ENCODE data around the gene OLA1. TPM values are rescaled to one million over a fixed set of nuclear protein-coding genes. Genes with fewer than 3 reads are reported as not detected.

Gene OLA1
- total RNA-seq, 2 experiments from 2014 or later, result 143 to 154 TPM

DNA sequence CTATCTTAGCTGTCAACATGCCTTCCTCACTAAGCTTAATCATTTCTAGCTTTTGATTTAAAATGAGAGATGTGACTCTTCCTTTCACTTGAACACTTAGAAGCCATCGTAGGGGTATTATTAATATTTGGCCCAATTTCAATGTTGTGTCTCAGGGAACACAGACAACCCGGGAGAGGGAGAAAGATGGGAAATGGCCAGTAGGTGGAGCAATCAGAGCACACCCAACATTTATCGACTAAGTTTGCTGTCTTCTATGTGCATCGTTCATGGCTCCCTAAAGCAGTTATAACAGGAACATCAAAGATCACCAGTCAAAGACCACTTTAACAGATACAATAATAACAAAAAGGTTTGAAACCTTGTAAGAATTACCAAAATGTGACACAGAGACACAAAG, 110.2 kb downstream of the OLA1 start:
- CTCF ChIA-PET, result no interaction called here
- POLR2A ChIA-PET, result no interaction called here

DNA sequence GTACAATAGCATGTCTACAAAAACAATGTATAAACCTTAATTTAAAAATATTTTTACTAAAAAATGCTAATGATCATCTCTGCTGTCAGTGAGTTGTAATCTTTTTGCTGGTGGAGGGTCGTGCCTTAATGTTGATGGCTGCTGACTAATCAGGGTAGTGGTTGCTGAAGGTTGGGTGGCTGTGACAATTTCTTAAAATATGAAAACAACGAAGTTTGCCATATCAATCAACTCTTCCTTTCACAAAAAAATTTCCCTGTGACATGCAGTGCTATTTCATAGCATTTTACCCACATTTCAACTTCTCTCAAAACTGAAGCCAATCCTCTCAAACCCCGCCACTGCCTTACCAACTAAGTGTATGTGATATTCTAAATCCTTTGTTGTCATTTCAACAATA, 112.4 kb downstream of the OLA1 start:
- POLR2A ChIA-PET, result no interaction called here

DNA sequence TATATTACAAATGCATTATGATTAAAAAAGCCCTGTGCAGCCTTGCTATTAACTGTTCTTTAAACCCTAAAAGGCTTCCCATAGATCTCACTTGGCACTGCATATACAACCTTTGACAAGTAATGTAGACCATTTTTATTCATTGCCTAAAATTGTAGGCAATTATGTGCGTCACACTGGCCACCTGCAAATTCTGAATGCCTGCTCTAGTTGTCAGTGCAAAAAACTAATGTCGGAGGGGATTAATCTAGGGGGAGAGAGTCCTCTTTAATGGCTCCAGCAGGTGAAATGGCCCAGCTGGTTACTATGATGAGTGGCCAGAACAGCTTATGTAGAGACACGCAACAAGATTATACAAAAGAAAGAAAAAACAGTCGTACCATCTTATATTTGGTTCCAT, 123.2 kb downstream of the OLA1 start:
- POLR2A ChIA-PET, result no interaction called here
- CTCF ChIA-PET, result no interaction called here

More for the DNA sequence above, 112.4 kb downstream of the OLA1 start:
- CTCF ChIA-PET, result no interaction called here

DNA sequence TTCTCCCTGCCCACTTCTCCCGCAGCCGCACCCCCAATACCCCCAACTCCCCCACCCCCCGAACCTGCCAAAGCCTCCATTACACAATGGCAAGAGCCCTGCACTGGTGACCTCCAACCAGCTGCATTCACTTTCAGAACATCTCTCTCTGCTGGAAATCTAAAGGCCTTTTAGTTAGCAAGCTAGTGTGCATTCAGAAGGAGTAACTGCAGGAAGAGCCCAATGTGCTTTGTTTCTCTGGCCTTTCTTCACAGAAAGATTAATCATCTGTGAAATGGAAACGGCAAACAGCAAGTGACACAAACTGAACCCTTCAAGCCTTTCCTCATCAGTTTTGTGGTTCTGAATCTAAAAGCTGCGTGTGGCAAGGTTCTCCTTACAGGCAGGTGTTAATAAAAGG, 124.2 kb downstream of the OLA1 start:
- POLR2A ChIA-PET, result no interaction called here
- CTCF ChIA-PET, result no interaction called here

DNA sequence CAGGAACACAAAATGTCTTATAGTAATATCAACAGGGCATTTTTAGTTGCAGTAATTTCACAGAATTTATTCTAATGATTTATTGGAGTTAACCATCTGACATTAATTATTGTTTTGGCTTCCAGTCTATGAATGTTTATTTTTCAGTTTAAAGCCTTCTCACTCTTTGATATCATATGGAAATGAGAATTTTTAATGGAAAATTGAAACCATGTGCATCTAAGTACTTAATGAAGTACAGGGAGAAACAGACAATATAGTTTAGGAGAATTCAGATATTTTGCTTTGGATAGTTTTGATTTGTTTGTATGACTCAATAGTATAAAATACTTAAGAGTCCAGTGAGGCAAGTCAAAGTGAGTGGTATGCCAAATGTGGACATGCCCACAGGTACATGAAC, 126.1 kb downstream of the OLA1 start:
- ChIA-PET POLR2A (no interaction called here), CTCF (no interaction called here)

DNA sequence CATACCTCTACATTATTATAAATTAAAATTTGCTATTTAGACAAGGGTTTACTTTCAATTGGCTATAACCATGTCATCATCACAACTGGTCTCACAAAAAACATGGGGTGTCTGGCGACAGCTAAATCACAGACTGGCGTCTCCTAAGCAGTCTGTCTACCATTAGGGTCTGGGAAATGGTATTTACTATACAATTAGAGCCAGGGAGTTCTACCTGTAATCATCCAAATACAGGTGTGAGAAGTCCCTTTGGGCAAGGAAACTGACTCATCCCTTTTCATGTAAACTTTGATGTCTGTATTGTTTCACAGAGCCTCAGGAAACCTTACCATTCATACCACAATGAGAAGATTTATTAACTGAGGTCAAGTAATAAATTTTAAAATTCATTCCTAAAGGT, 126.7 kb downstream of the OLA1 start:
- ChIA-PET CTCF (no interaction called here), POLR2A (no interaction called here)

DNA sequence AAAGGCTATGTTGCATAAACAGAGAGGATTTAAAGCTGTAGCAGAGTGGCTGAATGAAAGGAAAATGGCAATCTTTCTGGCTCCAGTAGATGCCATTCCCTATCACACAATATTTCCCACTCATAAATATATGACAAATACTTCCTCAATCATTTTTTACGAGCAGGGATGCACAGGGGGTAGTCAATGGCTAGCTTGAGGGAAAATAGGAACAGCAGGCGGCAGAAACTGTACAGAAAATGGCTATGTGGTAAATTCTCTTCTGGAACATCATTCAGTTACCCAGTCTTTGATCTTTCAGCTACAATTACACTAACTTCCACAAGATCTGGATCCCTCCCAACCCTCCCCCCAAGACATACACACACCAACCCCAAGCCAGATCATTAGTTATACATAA, 127.2 kb downstream of the OLA1 start:
- ChIA-PET CTCF (no interaction called here), POLR2A (no interaction called here)

DNA sequence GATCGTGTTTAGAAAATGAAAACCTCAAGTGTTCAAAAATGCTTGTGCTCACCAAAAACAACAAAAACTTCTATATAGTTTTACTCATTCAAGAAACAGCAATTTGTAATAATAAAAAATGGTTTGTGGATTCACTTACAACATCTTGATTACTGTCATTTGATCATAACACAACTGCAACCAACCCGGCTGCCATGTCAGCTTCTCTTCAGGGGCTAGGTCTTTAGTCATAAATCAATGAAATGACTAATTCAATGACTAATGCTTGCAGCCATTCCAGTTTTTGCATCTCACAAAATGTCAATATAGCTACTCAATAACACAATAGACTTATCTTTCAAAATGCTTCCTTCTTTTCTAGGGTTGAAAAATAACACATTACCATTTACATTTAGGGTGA, 128.0 kb downstream of the OLA1 start:
- POLR2A ChIA-PET, result no interaction called here
- CTCF ChIA-PET, result no interaction called here

DNA sequence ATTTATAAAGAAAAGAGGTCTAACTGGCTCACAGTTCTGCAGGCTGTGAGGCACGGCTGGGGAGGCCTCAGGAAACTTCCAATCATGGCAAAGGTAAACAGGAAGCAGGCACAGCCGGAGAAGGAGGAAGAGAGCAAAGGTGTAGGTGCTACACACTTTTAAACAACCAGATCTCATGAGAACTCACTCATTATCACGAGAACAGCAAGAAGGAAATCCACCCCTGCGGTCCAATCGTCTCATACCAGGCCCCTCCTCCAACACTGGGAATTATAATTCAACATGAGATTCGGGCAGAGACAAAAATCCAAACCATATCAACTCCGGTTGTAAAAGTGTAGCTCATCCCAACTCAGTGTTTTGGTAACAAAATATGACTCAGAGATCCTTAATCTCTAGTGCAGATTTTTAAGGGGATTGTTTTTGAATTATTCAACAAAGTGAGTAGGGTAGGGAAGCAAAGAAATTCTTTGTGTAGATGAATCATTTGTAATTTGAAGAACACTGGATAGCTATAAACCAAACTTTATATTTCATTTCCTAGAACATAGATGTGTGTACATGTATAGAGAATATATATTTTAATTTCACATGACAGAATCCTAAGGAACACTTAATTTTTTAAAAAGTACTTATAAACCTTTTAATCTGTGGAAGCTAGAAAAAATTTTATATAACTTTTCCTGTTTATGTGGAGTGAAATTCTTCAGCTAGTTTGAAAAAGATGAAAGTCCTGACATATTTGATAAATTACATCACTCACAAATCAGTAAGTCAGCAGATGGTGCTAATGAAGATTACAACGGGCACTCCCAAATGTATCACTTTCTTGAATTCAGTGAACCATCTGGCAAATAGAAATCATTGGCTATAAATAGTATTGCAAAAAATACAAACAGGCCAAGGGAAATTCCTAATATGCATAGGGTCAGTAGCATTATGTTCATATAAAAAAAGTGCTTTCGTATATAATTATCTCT, 130.1 kb downstream of the OLA1 start:
- ChIA-PET CTCF (no interaction called here), POLR2A (interaction anchor here (0.6 kb wide), 1 partner anchor 8 kb away, joined by 6 read pairs; no protein-coding TSS in a partner anchor)

DNA sequence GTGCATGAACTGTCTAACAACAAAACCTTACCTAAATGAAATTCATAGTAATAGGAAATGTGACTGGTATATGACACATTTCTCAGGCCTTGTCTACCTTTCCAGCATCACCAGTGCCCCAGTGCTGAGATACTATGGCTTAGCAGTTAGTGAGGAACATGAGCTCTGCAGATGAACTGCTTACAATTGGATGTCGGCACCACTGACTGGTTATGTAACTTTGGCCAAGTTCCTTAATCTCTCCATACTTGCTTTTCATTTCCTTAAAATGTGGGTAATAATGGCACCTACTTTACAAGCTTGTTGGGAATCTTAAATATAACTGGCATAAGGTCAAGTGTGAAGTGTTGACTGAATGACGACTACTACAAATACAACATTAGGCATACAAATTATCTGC, 136.3 kb downstream of the OLA1 start:
- POLR2A ChIA-PET, result no interaction called here
- CTCF ChIA-PET, result no interaction called here

DNA sequence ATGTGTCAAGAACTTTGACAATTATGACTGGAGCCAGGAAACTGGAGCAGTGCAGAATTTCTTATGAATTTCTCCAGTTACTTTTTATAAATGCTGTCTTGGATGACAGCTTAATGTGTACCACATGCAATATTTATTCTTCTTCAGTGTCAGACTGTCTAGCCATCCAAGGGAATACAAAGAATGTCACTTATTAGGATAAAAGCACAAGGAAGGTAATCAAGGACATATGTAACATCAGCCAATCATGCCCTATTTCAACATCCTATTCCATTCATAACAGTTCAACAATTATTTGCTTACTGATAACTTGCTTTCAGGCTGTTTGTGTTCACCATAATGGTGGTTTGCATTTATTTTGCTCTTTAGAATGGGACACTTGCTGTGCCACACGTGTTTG, 139.8 kb downstream of the OLA1 start:
- POLR2A ChIA-PET, result no interaction called here

DNA sequence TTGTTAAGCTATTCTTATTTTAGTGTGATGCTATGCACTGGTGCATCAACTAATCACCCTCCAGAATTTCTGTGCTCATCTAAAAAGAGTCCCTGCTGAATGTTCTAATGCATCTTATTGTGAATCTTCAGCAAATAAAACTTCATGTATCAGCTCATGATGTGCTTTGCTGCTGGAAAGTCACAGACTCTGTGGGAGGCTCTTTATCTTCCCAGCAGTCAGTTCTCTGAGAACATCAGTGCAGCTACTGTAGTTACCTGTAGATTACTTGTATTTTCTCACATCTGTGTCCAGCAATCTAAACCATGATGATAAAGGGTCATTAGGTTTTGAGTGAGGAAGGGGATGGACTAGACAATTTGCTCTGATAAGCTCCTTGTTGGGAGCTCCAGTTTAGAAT, 141.6 kb downstream of the OLA1 start:
- CTCF ChIA-PET, result interaction anchor here (0.6 kb wide), 1 partner anchor 1030 kb away, joined by 4 read pairs; no protein-coding TSS in a partner anchor
- POLR2A ChIA-PET, result no interaction called here

More for the DNA sequence above, 139.8 kb downstream of the OLA1 start:
- CTCF ChIA-PET, result no interaction called here

DNA sequence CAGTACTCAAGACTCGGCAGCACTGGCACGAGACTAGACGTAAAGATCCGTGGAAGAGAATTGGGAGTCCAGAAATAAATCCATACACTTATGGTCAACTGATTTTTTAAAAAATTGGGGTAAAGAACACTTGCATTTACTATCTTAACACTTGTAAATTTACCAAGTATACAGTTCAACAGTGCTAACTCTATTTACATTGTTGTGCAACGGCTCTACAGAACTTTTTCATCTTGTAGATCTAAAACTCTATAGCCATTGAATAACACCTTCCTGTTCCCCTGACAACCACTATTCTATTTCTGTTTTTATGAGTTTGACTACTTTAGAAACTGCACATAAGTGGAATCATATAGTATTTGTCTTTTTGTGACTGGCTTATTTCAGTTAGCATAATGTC, 153.8 kb downstream of the OLA1 start:
- CTCF ChIA-PET, result no interaction called here
- POLR2A ChIA-PET, result no interaction called here

DNA sequence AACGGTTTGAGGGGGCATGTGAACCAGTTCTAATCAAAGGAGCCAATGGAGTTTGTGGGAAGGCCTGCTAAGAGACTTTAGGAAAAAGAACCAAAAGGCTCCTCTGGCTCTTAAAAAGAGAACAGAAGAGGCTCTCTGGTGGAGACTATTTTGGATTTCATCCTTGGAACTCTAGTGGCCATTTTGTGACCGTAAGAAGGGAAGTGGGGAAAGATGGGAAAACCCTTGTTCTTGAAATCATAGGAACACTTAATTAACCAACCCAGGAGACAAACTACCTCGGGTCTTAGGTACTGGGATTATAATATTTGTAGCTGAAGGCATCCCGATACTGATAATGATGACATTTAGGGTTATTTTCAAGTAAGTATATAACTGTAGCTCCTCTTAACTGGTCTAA, 157.9 kb downstream of the OLA1 start:
- ChIA-PET CTCF (no interaction called here), POLR2A (no interaction called here)

DNA sequence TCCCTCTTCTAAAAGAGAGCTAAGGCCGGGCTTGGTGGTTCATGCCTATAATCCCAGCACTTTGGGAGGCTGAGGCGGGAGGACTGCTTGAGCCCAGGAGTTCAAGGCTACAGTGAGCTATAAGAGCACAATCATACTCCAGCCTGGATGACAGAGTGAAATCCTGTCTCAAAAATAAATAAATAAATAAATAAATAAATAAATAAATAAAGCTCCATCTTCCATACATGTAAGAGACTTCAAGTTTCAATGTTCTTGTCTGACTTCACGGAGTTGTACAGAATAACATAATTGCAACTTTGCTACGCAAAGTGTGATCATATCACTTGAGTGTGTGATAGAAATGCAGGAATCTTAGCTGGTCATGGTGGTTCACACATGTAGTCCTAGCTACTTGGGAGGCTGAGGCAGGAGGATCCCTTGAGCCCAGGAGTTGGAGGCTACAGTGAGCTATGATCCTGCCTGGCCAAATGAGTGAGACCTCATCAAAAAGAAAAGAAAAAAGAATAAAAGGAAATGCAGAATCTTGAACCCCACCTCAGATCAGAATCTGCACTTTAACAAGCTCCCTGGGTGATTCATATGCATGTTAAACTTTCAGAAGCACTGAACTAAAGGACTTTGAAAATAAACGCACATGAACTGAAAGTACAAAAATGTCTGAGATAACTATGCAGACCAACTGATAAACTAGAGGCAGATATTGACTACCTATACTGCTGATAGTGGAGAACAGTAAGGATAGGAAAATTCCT, 159.4 kb downstream of the OLA1 start:
- POLR2A ChIA-PET, result no interaction called here
- CTCF ChIA-PET, result no interaction called here

DNA sequence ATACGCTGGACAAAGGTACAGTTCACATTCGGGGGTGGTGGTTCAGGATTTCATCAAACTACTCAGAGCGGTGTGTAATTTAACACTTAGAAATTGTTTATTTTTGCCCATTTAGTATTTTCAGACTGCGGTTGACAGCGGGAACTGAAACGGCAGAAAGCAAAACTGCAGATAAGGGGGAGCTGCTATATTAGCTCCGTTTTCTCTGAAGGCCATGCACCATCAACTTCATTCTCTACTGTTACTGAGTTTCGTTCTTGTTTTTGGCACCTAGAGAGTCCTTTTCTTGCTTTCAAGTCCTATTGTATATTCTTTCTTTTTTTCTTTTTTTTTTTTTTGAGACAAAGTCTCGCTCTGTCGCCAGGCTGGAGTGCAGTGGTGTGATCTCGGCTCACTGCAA, 161.6 kb downstream of the OLA1 start:
- ChIA-PET CTCF (no interaction called here), POLR2A (no interaction called here)

DNA sequence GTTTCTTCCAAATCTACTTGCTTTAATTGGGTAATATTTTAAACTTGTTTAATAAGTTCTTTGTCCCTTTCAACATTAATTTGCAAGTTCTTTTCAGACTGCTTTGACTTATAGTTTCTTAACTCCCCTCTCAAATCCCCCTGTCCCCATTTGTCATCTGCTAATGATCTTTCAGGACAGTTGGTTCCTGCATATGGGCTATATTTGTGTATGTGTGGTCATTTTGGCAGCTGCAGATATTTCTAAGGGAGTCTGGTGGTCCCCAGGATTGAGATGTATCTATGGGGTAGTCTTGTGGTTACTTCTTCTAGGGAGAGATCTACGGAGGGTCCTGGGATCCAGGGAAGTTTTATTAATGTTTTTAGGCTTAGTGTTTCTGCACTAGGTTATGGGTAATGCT, 162.6 kb downstream of the OLA1 start:
- CTCF ChIA-PET, result no interaction called here
- POLR2A ChIA-PET, result no interaction called here

DNA sequence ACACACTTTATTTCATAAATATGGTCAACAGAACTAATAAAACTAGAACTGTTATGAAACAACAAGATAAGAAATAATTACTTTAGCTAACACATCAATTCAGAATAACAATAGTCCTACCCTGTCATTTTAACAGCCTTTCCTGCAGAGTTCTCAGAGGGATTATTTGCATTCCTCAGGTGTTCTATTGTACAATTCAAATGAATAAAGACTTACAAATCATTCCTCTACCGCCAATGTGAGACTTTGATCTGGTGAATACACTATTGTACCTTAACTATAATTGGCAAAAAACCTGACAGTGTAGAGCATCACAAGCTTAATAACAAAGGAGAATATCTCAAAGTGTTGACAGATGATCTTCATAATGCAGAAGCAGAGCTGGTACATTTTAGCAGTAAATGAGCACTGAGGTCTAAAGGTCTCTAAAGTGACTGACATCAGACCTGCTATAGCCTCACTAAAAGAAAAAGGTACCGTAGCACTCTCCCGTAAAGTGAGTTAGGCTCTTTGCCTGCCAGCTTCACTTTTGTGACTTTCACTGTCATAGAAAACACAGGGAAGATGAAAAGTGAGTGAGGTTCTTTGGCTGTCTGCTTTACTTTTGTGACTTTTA, 164.4 kb downstream of the OLA1 start:
- POLR2A ChIA-PET, result no interaction called here
- CTCF ChIA-PET, result no interaction called here

DNA sequence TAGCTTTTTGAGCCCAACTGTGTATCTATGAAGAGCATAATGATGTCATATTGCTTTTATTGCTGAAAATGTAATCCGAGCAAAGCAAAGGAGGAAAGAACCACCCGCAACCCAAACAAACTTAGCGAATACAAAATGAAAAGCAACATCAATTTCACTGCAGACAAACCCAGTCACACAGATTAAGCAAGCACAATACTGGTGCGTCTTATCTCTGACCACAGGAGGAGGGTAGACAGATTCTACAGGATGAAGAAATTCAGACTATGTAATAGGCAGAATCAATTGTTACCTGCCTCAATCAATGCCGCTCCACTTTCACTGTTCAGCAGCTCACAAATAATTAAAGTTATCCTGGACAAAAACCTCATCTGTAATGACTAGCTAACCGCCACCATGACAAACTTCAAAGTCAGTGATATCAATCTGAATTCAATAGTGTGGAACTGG, 167.6 kb downstream of the OLA1 start:
- ChIA-PET CTCF (no interaction called here), POLR2A (no interaction called here)

DNA sequence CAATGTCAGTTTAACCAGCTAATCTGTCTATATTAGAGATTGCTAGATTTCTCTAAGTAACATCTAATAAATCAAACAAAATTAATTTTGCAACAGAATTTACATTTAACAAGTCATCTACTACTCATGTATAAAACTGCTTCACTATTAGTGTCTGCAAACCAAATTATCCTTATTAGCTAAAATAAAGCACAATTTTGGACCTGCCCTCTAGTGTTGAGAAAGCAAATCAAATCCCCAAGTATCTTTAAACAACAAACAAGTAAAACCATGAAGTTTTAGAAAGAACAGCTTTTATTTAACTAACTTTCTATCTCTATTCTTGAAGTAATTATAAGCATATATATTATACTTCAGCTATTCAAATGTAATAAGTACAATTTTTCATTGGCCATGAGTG, 170.1 kb downstream of the OLA1 start:
- CTCF ChIA-PET, result no interaction called here
- POLR2A ChIA-PET, result interaction anchor here (0.6 kb wide), 1 partner anchor 114 kb away, joined by 5 read pairs; no protein-coding TSS in a partner anchor

DNA sequence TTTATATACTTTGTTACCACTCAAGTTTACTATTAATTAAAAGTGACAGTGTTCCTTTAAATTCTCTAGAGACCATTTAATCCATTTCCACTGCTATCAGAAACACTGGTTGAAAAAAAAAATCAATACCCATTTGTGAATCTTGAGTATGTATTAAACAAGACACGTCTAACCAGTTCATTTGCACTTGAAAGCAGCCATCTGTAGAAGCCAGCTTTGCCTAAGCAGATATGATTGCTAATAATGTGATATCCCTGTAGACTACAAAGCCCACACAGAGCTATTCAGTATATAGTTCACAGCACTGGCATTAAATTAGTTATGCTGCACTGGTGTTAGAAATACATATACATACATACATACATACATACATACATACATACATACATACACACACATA, 171.4 kb downstream of the OLA1 start:
- ChIA-PET CTCF (no interaction called here), POLR2A (no interaction called here)
